Parathyroid adenoma (tissue), 2 donors: ENCODE results near the gene SERPINB10.
A peak's percentile ranks its signal among the peaks of the same experiment; 100 is the strongest.

Source experiments
- H2AFZ ChIP-seq: fragments of 300-600 bp; sonication (generic); one replicate; pipeline ENCODE4 v1.7.0; 2017; ENCODE audit warnings: antibody characterized with exemption, mild to moderate bottlenecking
- H3K27ac ChIP-seq: fragments of 300-600 bp; sonication (generic); one replicate; pipeline ENCODE4 v1.7.0; 2017
- H3K27me3 ChIP-seq: fragments of 300-600 bp; sonication (generic); one replicate; pipeline ENCODE4 v1.7.0; 2017; ENCODE audit warnings: low read length; ENCODE audit not compliant: control insufficient read depth, insufficient read depth
- H3K36me3 ChIP-seq: fragments of 300-600 bp; sonication (generic); one replicate; pipeline ENCODE4 v1.7.0; 2017; ENCODE audit warnings: low read length; ENCODE audit not compliant: control insufficient read depth, insufficient read depth
- H3K4me1 ChIP-seq: fragments of 300-600 bp; sonication (generic); one replicate; pipeline ENCODE4 v1.7.0; 2017; ENCODE audit warnings: control low read depth
- H3K4me2 ChIP-seq: fragments of 300-600 bp; sonication (generic); one replicate; pipeline ENCODE4 v1.7.0; 2017; ENCODE audit warnings: low read length
- H3K4me3 ChIP-seq: fragments of 300-600 bp; sonication (generic); one replicate; pipeline ENCODE4 v1.7.0; 2017; ENCODE audit warnings: low read depth, low read length
- H3K79me2 ChIP-seq: fragments of 300-600 bp; sonication (generic); one replicate; pipeline ENCODE4 v1.7.0; 2017; ENCODE audit warnings: control low read depth
- H3K9ac ChIP-seq: fragments of 300-600 bp; sonication (generic); one replicate; pipeline ENCODE4 v1.7.0; 2017; ENCODE audit warnings: mild to moderate bottlenecking
- H3K9me3 ChIP-seq: fragments of 300-600 bp; sonication (generic); one replicate; pipeline ENCODE4 v1.7.0; 2017; ENCODE audit warnings: low read length; ENCODE audit not compliant: control insufficient read depth
- CTCF ChIP-seq: fragments of 300-600 bp; sonication (generic); IDR thresholded peaks from one replicate; pipeline ENCODE4 v1.7.0; 2017; ENCODE audit warnings: antibody characterized with exemption, mild to moderate bottlenecking
- donor health status: primary hyperparathyroidism.

Gene SERPINB10

DNA sequence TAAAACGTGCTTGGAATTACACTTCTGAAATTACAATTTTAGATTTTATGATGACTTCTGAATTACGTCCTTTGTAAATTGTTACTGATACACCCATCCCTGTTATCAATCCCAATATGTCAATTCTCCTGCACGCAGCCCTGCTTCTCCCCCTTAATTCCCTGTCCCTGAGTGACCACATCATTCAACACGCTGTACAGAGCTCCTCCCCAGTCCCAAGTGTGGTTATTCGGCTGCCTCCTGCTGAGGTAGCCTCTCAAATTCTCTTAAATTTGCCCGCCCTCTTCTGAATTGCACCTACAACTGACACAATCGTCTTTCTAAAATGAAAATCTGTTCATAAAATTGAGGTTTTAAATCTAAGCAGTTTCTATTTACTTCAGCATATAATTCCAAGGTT, 72.3 kb downstream of the SERPINB10 start:
- no peaks in the 10 kb centered on the region for H3K4me1 ChIP-seq
- no peaks in the 10 kb centered on the region for H3K36me3 ChIP-seq
- no peak for TF ChIP-seq CTCF
- no peaks in the 10 kb centered on the region for H3K27me3 ChIP-seq
- peak overlapping the region; percentile 56 for H2AFZ ChIP-seq
- no peaks in the 10 kb centered on the region for H3K79me2 ChIP-seq
- no peaks in the 10 kb centered on the region for H3K9me3 ChIP-seq
- no peak overlapping the region for H3K27ac ChIP-seq
- H3K4me2 ChIP-seq: no peak overlapping the region
- H3K4me3 ChIP-seq: no peak overlapping the region
- H3K9ac ChIP-seq: no peak overlapping the region

DNA sequence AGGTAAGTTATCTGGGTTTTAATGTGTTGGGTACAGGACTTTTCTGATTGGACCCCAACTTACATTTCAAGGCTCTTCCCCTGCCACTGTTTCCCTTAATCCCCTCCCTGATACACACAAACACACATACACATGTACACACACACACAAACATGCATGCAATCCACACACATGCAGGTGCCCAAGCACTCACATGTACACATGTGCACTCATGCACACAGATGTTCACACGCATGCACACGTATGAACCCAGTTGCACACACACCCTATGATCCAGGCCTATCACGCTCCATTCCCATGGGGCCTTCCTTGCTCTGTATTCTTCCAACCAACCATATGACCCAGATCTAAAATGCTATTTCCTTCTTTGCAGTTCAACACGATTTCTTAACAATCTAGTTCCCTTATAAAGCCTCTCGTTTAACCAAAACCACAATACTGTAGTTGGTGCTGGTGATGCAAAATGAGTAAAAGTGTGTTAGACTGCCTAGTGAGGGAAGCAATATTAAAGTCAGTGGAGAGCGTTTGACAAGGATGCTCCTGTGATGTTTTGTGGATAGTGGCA, 73.2 kb downstream of the SERPINB10 start:
- Histone ChIP-seq H3K9me3 (no peaks in the 10 kb centered on the region), H3K4me3 (no peak overlapping the region), H3K4me1 (no peaks in the 10 kb centered on the region), H3K27me3 (no peaks in the 10 kb centered on the region), H3K9ac (no peak overlapping the region), H3K4me2 (no peak overlapping the region), H3K27ac (no peak overlapping the region), H3K79me2 (no peaks in the 10 kb centered on the region), H3K36me3 (no peaks in the 10 kb centered on the region), H2AFZ (no peak overlapping the region)
- TF ChIP-seq CTCF: no peak

- Histone ChIP-seq H3K4me2 (no peak overlapping the region), H3K27ac (no peak overlapping the region), H3K4me1 (no peaks in the 10 kb centered on the region), H3K36me3 (no peaks in the 10 kb centered on the region), H3K27me3 (no peaks in the 10 kb centered on the region), H3K79me2 (no peaks in the 10 kb centered on the region), H3K9ac (no peak overlapping the region), H2AFZ (no peak overlapping the region), H3K9me3 (no peaks in the 10 kb centered on the region), H3K4me3 (no peak overlapping the region)
- no peak for TF ChIP-seq CTCF
These were observed 74.0 kb downstream of the SERPINB10 start for GRCh38 chr18:63981719-63982118.

GRCh38 chr18:63982361-63982760, 74.6 kb downstream of the SERPINB10 start:
- Histone ChIP-seq H3K4me3 (no peak overlapping the region), H2AFZ (no peak overlapping the region), H3K4me2 (no peak overlapping the region), H3K9ac (no peak overlapping the region), H3K79me2 (no peaks in the 10 kb centered on the region), H3K9me3 (no peaks in the 10 kb centered on the region), H3K27ac (no peak overlapping the region), H3K4me1 (no peaks in the 10 kb centered on the region), H3K27me3 (no peaks in the 10 kb centered on the region), H3K36me3 (no peaks in the 10 kb centered on the region)
- no peak for TF ChIP-seq CTCF
